Measurements from ENCODE around the gene MUC4.

GRCh38 chr3:195815169-195815771 lies 3.5 kb upstream of the MUC4 start:
- TF ChIP-seq EP300 (IDR thresholded peaks at IDR 0.05) (no peak), POLR2A (IDR thresholded peaks at IDR 0.05) (no peak)
- TF ChIP-seq, protein P1, sequence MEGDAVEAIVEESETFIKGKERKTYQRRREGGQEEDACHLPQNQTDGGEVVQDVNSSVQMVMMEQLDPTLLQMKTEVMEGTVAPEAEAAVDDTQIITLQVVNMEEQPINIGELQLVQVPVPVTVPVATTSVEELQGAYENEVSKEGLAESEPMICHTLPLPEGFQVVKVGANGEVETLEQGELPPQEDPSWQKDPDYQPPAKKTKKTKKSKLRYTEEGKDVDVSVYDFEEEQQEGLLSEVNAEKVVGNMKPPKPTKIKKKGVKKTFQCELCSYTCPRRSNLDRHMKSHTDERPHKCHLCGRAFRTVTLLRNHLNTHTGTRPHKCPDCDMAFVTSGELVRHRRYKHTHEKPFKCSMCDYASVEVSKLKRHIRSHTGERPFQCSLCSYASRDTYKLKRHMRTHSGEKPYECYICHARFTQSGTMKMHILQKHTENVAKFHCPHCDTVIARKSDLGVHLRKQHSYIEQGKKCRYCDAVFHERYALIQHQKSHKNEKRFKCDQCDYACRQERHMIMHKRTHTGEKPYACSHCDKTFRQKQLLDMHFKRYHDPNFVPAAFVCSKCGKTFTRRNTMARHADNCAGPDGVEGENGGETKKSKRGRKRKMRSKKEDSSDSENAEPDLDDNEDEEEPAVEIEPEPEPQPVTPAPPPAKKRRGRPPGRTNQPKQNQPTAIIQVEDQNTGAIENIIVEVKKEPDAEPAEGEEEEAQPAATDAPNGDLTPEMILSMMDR (IDR thresholded peaks at IDR 0.05), result no peak
